ENCODE data around the gene RMND5B.
"Not testable (repeated sequence)": the region's sequence is repeated elsewhere in the genome, so short reads cannot be mapped to it uniquely, and the experiment has no call there.

RMND5B gene

GRCh38 chr5:178170455-178170854 is 39.6 kb downstream of the RMND5B start:
- no peak for DNase-seq (ENCODE audit: low read depth in 2 of 2)

GRCh38 chr5:178174456-178174855 is 43.6 kb downstream of the RMND5B start:
- DNase-seq (ENCODE audit: low read depth in 2 of 2) = no peak

GRCh38 chr5:178176791-178177190 is 46.0 kb downstream of the RMND5B start:
- no peak for DNase-seq (ENCODE audit: low read depth in 2 of 2)

- no peak for DNase-seq (ENCODE audit: low read depth in 2 of 2)
Measured at GRCh38 chr5:178177569-178177968, 46.8 kb downstream of the RMND5B start.

GRCh38 chr5:178180141-178180863 is 49.5 kb downstream of the RMND5B start:
- no peak for DNase-seq (ENCODE audit: low read depth in 2 of 2)

- DNase-seq (ENCODE audit: low read depth in 2 of 2) = no peak
Measured at GRCh38 chr5:178182158-178182876, 51.5 kb downstream of the RMND5B start.

- no peak for DNase-seq (ENCODE audit: low read depth in 2 of 2)
Measured at GRCh38 chr5:178186427-178186826, 55.6 kb downstream of the RMND5B start.

- DNase-seq (ENCODE audit: low read depth in 2 of 2) = no peak
Measured at GRCh38 chr5:178187014-178187413, 56.2 kb downstream of the RMND5B start, which contains the start of gene GMCL2. Gene GMCL2, minus strand, starts transcription at chr5:178187371. Its CDS starts 72 bp downstream, at chr5:178187299.

- no peak for DNase-seq (ENCODE audit: low read depth in 2 of 2)
Measured at GRCh38 chr5:178189433-178189832, 58.6 kb downstream of the RMND5B start.

- DNase-seq (ENCODE audit: low read depth in 2 of 2) = no peak
Measured at GRCh38 chr5:178191661-178192060, 60.8 kb downstream of the RMND5B start.

- no peak for DNase-seq (ENCODE audit: low read depth in 2 of 2)
Measured at GRCh38 chr5:178192244-178192643, 61.4 kb downstream of the RMND5B start.

- no peak for DNase-seq (ENCODE audit: low read depth in 2 of 2)
Measured at GRCh38 chr5:178192787-178193186, 62.0 kb downstream of the RMND5B start.

- DNase-seq (ENCODE audit: low read depth in 2 of 2) = no peak
Measured at GRCh38 chr5:178193251-178193809, 62.5 kb downstream of the RMND5B start.

GRCh38 chr5:178194026-178194425 is 63.2 kb downstream of the RMND5B start:
- no peak for DNase-seq (ENCODE audit: low read depth in 2 of 2)

GRCh38 chr5:178196281-178196812 is 65.5 kb downstream of the RMND5B start:
- no peak for DNase-seq (ENCODE audit: low read depth in 2 of 2)

GRCh38 chr5:178196986-178197385 is 66.2 kb downstream of the RMND5B start:
- no peak for DNase-seq (ENCODE audit: low read depth in 2 of 2)

GRCh38 chr5:178198151-178198550 is 67.3 kb downstream of the RMND5B start:
- DNase-seq (ENCODE audit: low read depth in 2 of 2) = not testable (repeated sequence)

GRCh38 chr5:178198706-178199105 is 67.9 kb downstream of the RMND5B start:
- DNase-seq (ENCODE audit: low read depth in 2 of 2) = no peak

- no peak for DNase-seq (ENCODE audit: low read depth in 2 of 2)
Measured at GRCh38 chr5:178199581-178200434, 69.0 kb downstream of the RMND5B start.
